ENCODE results near the gene ZFC3H1.

The ZFC3H1 gene

DNA sequence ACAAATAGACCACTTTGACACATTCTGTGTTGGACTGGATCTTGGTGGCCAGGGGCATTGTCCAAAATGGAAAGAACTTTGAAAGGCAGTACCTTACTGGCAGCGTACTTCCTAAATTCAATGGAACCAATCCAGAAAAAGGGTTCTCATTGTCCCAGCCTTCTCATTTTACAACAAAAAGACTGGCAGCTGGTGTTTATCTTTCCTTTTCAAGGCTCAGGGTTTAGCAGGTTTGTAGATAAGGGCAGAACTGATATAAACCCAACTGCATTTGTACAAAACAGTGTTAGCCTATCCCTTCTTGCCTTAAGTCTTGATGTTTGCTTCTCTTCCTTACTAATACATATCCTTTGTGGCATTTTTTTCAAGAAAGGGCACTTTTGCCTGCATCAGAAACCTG lies 8.2 kb upstream of the ZFC3H1 start:
- TF ChIP-seq, protein P1, sequence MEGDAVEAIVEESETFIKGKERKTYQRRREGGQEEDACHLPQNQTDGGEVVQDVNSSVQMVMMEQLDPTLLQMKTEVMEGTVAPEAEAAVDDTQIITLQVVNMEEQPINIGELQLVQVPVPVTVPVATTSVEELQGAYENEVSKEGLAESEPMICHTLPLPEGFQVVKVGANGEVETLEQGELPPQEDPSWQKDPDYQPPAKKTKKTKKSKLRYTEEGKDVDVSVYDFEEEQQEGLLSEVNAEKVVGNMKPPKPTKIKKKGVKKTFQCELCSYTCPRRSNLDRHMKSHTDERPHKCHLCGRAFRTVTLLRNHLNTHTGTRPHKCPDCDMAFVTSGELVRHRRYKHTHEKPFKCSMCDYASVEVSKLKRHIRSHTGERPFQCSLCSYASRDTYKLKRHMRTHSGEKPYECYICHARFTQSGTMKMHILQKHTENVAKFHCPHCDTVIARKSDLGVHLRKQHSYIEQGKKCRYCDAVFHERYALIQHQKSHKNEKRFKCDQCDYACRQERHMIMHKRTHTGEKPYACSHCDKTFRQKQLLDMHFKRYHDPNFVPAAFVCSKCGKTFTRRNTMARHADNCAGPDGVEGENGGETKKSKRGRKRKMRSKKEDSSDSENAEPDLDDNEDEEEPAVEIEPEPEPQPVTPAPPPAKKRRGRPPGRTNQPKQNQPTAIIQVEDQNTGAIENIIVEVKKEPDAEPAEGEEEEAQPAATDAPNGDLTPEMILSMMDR (IDR thresholded peaks at IDR 0.05; ENCODE audit: low read length, missing control alignments): no peak
- H3K4me3 ChIP-seq (replicated peaks; ENCODE audit: low read depth, low read length): no peak overlapping the region
- DNase-seq (ENCODE audit: low read depth): no peak

DNA sequence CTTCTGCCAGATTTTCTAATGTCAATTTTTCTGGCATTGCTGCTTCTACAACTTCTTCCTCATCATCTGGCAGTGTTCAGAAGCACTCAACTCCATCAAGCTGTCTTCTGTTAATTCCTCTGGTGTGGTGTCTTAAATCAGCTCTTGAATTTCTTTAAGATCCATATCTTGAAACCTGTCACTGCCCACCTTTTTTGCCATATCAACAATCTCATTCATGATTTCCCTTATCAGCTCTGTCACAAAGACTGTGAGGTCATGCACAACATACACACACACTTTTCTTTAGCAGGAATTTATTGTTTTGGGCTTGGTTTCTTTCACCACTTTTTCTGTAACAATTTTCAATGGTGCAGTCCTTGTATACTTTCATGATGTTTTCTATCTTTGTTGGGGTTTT lies 7.7 kb upstream of the ZFC3H1 start:
- no peak for DNase-seq (ENCODE audit: low read depth)
- H3K4me3 ChIP-seq (replicated peaks; ENCODE audit: low read depth, low read length): no peak overlapping the region
- TF ChIP-seq, protein P1 (IDR thresholded peaks at IDR 0.05; ENCODE audit: low read length, missing control alignments): no peak

DNA sequence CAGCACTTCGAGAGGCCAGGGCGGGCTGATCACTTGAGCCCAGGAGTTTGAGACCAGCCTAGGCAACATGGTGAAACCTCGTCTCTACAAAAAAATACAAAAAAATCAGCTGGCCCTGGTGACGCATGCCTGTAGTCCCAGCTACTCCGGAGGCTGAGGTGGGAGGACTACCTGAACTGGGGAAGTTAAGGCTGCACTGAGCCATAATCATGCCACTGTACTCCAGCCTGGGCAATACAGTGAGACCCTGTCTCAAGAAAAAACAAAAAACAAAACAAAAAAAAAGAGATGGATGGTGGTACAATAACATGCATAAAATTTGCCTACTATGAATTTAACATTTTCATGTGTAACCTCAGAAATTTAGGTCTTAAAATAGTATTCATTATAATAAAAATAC lies 2.6 kb upstream of the ZFC3H1 start:
- H3K4me3 ChIP-seq (replicated peaks; ENCODE audit: low read depth, low read length): no peak overlapping the region
- no peak for DNase-seq (ENCODE audit: low read depth)
- TF ChIP-seq, protein P1 (IDR thresholded peaks at IDR 0.05; ENCODE audit: low read length, missing control alignments): no peak

DNA sequence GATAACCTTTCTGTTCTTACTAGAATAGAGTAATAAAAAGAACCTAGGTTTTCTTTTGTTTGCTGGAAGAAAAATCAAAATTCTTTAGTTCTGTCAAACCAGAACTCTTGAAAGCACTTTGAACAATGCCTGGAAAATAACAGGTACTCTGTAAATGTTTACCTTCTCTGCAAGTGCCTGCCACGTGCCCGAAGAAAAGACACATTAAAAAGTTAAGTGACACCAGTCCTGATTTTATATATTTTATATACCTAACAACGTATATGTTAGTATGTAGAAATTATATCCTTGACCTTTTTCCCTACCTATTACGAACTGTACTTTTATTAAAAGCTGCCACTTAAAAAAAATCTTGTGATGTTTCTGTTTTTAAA lies 1.4 kb upstream of the ZFC3H1 start:
- peak overlapping the region; percentile 93 for H3K4me3 ChIP-seq (replicated peaks; ENCODE audit: low read depth, low read length)
- TF ChIP-seq, protein P1 (IDR thresholded peaks at IDR 0.05; ENCODE audit: low read length, missing control alignments): no peak
- no peak for DNase-seq (ENCODE audit: low read depth)

DNA sequence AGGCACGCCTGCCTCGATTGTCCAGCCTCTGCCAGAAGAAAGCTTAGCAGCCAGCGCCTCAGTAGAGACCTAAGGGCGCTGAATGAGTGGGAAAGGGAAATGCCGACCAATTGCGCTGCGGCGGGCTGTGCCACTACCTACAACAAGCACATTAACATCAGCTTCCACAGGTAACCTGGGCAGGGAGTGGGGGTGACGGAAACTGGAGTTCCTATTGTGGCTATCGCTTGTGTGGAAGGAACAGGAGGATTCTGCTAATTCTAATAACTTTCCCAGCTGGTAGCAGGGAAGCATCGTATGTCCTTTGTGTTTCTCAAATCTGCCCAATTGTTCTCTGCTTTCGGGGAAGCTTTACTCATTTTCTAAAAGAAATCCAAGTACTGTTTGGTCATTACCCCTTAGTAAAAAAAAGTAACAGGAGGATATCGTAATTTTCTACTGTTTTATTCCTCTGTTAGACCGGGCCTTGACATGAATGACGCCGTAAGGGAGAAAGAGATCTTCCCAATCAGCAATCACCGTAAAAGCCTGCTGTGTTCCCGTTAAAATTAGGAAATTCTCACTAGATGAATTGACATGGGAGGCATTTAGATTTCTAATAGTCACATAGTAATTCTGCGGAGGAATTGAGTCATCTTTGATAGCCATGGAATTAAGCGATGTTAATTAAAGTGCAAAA lies 902 bp upstream of the ZFC3H1 start:
- peak; percentile 28 for DNase-seq (ENCODE audit: low read depth)
- TF ChIP-seq, protein P1 (IDR thresholded peaks at IDR 0.05; ENCODE audit: low read length, missing control alignments): no peak
- H3K4me3 ChIP-seq (replicated peaks; ENCODE audit: low read depth, low read length): peak overlapping the region; percentile 93

DNA sequence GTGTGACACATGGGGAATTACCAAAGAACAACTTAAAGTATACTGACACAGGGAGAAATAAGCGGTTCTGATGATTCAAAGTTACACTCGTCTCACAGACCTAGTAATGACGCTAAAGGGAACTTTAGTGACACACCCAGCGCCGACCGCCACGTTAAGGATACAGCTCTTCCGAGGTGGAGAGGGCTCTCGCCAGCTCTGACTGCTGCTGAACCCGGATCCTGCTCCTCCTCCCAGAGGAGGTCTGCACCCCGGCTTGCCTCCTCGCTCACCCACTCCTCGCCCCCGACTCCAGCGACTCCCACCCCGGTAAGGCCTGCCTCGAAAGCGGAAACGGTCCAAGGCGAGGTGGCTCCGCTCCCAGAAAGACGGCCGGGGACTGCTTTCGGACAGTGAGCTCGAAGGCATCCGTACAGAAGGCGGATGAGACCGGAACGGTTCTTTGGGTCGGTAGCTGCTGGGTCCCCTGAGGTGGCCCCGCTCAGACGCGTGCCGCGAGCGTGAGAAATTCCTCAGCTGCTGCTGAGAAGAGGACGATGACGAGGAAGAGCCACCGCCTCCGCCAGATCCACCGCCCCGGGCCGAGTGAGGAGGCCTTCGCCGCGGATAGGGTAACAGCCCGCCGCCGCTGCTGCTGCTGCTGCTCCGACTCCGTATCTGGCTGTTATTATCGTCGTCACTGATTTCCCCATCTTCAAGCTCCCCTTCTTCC lies 643 bp downstream of the ZFC3H1 start:
- DNase-seq (ENCODE audit: low read depth): peak; percentile 59
- TF ChIP-seq, protein P1 (IDR thresholded peaks at IDR 0.05; ENCODE audit: low read length, missing control alignments): no peak
- peak overlapping the region; percentile 93 for H3K4me3 ChIP-seq (replicated peaks; ENCODE audit: low read depth, low read length)
